HG03196 (cell line): ENCODE data around the gene ZMYND10.

ENCODE experiments used
- ATAC-seq: cut with Tn5 transposase; IDR thresholded peaks from one replicate; pipeline ENCODE4 v1.9.1; 2021; ENCODE audit not compliant: unreplicated experiment

Gene ZMYND10

GRCh38 chr3:50292159-50293078, 53.1 kb downstream of the ZMYND10 start, which contains the start of gene IFRD2:
IFRD2 (minus strand) TSS chr3:50292429; CDS start chr3:50292274, 155 bp downstream.
- ATAC-seq, result peak; percentile 89
